Measurements from ENCODE around the gene CDH4. TPM values are rescaled to one million over a fixed set of nuclear protein-coding genes. Genes with fewer than 3 reads are reported as not detected.

The CDH4 gene
- total RNA-seq, 1 donor from 2014 or later, result not detected

DNA sequence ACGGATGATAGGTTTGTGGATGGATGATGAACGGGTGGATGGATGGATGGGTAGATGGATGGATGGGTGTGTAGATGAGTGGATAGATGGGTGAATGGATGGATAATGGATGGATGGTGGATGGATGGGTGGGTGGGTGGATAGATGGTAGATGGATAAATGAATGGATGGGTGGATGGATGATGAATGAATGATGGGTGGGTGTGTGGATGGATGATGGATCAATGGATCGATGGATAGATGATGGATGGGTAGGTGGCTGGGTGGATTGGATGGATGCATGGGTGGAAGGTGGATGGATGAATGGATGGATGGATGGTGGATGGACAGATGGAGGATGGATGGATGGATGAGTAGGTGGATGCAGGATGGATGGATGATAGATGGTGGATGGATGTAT lies 419.5 kb downstream of the CDH4 start:
- H3K9me3 Mint-ChIP-seq, result no peaks in the 10 kb centered on the region
- H3K36me3 Mint-ChIP-seq (ENCODE audit: low read depth), result no peaks in the 10 kb centered on the region
- H3K4me1 Mint-ChIP-seq, result no peaks in the 10 kb centered on the region
- ChIA-PET CTCF (no interaction called here), POLR2A (no interaction called here)
- ATAC-seq (ENCODE audit: low read depth), result no peak
- no peak overlapping the region for H3K27ac Mint-ChIP-seq
- intact Hi-C loops (cut with micrococcal nuclease), result no loop called here
- H3K27me3 Mint-ChIP-seq, result no peaks in the 10 kb centered on the region
- TF ChIP-seq, protein P1, sequence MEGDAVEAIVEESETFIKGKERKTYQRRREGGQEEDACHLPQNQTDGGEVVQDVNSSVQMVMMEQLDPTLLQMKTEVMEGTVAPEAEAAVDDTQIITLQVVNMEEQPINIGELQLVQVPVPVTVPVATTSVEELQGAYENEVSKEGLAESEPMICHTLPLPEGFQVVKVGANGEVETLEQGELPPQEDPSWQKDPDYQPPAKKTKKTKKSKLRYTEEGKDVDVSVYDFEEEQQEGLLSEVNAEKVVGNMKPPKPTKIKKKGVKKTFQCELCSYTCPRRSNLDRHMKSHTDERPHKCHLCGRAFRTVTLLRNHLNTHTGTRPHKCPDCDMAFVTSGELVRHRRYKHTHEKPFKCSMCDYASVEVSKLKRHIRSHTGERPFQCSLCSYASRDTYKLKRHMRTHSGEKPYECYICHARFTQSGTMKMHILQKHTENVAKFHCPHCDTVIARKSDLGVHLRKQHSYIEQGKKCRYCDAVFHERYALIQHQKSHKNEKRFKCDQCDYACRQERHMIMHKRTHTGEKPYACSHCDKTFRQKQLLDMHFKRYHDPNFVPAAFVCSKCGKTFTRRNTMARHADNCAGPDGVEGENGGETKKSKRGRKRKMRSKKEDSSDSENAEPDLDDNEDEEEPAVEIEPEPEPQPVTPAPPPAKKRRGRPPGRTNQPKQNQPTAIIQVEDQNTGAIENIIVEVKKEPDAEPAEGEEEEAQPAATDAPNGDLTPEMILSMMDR (IDR thresholded peaks at IDR 0.05), result no peak
- DNase-seq, result no peak
- no peak overlapping the region for H3K4me3 Mint-ChIP-seq

DNA sequence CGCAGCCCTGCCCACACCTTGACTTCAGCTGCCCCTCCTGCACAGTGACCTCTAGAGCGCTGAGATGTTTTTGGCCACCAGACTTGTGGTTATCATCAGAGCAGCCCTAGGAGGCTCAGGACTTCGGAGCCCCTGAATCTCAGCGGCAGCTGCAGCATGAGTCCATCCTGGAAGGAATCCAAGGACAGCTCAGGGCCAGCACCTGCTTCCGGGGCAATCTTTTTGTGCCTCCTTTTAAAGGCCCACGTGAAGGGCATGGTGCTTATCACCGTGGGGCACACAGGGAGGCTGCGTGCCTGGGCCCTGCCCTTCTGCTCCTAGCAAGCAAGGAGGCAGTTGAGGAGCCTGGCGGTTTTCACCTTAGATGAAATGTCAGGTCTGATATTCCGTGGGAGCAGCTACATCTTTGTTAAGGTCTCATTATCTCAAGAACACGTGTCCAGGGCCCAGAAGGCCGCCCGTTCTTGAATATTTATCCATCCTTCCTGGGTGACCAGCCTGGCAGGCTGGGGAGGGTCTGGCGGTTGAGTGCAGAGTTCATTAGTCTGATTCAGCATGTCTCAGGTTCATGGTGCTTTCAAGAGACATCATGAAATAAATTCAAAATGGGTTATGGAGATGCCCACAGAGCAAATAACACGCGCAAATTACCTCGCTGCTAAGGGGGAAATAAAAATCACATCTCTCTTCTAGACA lies 421.2 kb downstream of the CDH4 start:
- H3K27ac Mint-ChIP-seq, result no peak overlapping the region
- no peak for ATAC-seq (ENCODE audit: low read depth)

DNA sequence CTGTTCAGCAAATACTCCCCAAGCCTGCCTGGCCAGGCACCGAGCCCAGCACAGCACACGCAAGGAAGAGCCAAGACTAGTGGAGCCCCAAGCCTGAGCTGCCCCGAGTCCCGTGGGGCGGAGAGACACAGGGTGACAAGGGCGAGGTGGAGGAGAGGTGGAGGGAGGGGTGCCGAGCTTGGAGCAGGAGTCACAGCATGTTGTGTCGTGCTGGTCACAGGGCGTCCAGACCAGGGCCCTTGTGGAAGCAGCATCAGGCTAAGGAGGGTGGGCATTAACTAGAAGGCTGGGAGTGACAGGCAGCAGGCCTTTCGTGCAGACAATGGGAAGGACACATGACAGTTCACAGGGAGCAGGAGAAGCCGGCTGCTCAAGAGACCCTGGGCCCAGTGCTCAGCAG lies 422.1 kb downstream of the CDH4 start:
- Mint-ChIP-seq H3K27me3 (no peaks in the 10 kb centered on the region), H3K4me3 (no peak overlapping the region), H3K36me3 (ENCODE audit: low read depth) (no peaks in the 10 kb centered on the region), H3K27ac (no peak overlapping the region), H3K9me3 (no peaks in the 10 kb centered on the region), H3K4me1 (no peaks in the 10 kb centered on the region)
- intact Hi-C loops (cut with micrococcal nuclease), result no loop called here
- ChIA-PET CTCF (no interaction called here), POLR2A (no interaction called here)
- ATAC-seq (ENCODE audit: low read depth) (no peak), DNase-seq (no peak)
- TF ChIP-seq, protein P1 (IDR thresholded peaks at IDR 0.05), result no peak

More for the DNA sequence above, 421.2 kb downstream of the CDH4 start:
- no peaks in the 10 kb centered on the region for H3K4me1 Mint-ChIP-seq
- intact Hi-C loops (cut with micrococcal nuclease), result no loop called here
- ChIA-PET CTCF (no interaction called here), POLR2A (no interaction called here)
- TF ChIP-seq, protein P1 (IDR thresholded peaks at IDR 0.05), result no peak
- no peaks in the 10 kb centered on the region for H3K9me3 Mint-ChIP-seq
- H3K4me3 Mint-ChIP-seq, result no peak overlapping the region
- no peaks in the 10 kb centered on the region for H3K36me3 Mint-ChIP-seq (ENCODE audit: low read depth)
- no peaks in the 10 kb centered on the region for H3K27me3 Mint-ChIP-seq
- no peak for DNase-seq

DNA sequence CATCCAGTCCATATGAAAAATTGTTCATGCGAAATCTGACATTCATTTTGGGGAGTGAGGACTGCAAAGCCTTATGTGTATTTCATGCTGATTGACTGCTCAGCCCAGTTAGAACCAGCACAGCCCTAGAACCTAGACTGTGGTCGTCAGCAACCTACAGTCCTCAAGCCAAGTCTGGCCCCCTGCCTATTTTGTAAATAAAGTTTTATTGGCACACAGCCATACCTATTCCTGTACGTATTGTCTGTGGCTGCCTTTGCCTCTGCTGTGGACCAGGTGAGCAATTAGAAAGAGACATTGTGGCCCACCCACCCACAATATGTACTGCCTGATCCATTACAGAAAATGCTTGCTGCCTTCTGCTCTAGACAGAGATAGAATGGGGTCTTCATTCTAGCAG lies 422.6 kb downstream of the CDH4 start:
- intact Hi-C loops (cut with micrococcal nuclease), result no loop called here
- TF ChIP-seq, protein P1 (IDR thresholded peaks at IDR 0.05), result no peak
- DNase-seq (no peak), ATAC-seq (ENCODE audit: low read depth) (no peak)
- Mint-ChIP-seq H3K9me3 (no peaks in the 10 kb centered on the region), H3K36me3 (ENCODE audit: low read depth) (no peaks in the 10 kb centered on the region), H3K4me1 (no peaks in the 10 kb centered on the region), H3K27me3 (no peaks in the 10 kb centered on the region), H3K4me3 (no peak overlapping the region), H3K27ac (no peak overlapping the region)
- POLR2A ChIA-PET, result no interaction called here
- CTCF ChIA-PET, result no interaction called here

DNA sequence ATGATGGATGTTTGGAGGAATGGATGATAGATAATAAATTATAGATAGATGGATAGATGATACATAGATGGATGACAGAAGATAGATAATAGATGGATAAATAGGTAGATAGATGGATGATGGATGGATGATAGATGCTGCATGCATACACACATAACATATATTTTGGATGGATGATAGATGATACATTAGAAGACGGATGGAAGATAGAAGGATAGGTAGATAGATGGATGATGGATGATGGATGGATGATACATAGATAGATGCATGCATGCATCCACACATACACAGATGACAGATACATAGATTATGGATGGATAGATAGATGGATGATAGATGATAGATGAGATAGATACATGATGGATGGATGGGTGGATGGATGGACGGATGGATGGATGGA lies 425.9 kb downstream of the CDH4 start:
- ChIA-PET POLR2A (no interaction called here), CTCF (no interaction called here)
- Mint-ChIP-seq H3K36me3 (ENCODE audit: low read depth) (no peaks in the 10 kb centered on the region), H3K27me3 (no peaks in the 10 kb centered on the region), H3K9me3 (no peaks in the 10 kb centered on the region), H3K4me1 (no peaks in the 10 kb centered on the region), H3K27ac (no peak overlapping the region), H3K4me3 (no peak overlapping the region)
- no peak for ATAC-seq (ENCODE audit: low read depth)
- TF ChIP-seq, protein P1 (IDR thresholded peaks at IDR 0.05), result no peak
- DNase-seq, result no peak
- intact Hi-C loops (cut with micrococcal nuclease), result no loop called here

Measured in activated B cell treated with CpG ODN at 0.5 μM for 24 hours (primary cell).